ENCODE results near the gene MAD1L1. TPM values are rescaled to one million over a fixed set of nuclear protein-coding genes. Genes with fewer than 3 reads are reported as not detected.
"Not testable (repeated sequence)": the region's sequence is repeated elsewhere in the genome, so short reads cannot be mapped to it uniquely, and the experiment has no call there.

Gene MAD1L1
- total RNA-seq, 1 donor from 2014 or later = 17.9 TPM

DNA sequence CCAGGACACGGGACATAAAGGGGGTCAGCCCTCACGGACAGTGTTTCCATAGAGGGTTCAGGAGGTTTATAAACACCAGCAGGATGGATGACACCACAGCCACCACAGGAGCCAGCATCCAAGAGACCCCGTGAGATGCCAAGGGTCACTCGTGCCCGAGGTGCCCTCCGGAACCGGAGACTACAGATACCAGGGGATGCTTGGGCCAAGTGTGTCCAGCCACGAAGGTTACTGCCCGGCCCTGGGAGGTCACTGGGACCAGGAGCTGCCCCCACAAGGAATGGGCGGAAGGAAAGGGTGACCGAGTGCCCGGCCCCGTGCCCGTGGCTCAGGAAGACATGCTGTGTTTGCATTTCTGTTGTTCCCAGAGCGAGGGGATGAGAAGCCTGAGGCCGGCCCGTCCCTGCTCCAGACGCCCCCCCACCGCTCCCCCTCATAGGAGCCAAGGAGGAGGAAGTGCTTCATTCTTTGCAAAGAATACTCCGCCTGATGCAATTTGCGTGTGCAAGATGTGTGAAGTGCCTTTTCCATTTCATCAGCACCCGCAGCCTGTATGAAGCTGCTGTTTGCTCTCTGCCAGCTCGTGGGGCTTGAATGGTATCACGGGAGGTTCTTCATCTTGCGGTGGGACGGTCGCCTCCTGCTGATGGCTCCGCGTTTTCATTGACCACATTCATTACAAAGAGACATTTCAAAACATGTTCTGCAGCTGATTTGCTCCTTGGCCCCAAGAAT, 386.2 kb downstream of the MAD1L1 start:
- intact Hi-C loops (cut with DNase I) = no loop called here
- DNase-seq = peak; percentile 29
- no peak for ATAC-seq (ENCODE audit: poor library complexity)

DNA sequence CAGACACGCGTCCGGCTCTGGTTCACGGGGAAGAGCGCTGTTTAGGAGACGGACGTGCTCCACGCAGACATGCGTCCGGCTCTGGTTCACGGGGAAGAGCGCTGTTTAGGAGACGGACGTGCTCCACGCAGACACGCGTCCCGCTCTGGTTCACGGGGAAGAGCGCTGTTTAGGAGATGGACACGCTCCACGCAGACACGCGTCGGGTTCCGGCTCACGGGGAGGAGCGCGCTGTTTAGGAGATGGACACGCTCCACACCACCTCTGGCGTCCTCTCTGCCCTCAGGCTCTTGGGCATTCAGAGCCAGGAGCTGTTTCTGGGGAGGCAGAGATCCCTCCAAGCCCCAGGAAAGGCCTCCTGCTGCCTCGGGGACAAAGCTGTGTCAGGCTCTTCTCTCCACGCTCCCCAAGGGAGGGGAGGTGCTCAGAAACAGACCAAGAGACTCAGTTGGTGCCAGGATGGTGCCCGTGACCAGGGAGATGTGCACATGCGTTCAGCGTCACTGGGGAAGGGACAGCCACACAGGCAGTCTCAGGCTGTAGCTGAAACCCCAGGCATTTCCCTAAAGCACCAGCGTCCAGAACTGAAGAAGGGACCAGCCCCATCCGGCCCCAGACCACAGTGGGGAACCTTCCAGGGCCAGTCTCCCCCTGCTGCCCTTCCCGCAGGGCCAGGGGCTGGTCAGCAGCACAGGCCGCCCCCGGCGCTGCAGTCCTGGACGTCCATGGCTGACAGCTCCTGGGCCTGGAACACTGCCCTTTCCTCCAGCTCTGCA, 387.0 kb downstream of the MAD1L1 start:
- peak; percentile 18 for DNase-seq
- no peak for ATAC-seq (ENCODE audit: poor library complexity)
- intact Hi-C loops (cut with DNase I) = no loop called here

DNA sequence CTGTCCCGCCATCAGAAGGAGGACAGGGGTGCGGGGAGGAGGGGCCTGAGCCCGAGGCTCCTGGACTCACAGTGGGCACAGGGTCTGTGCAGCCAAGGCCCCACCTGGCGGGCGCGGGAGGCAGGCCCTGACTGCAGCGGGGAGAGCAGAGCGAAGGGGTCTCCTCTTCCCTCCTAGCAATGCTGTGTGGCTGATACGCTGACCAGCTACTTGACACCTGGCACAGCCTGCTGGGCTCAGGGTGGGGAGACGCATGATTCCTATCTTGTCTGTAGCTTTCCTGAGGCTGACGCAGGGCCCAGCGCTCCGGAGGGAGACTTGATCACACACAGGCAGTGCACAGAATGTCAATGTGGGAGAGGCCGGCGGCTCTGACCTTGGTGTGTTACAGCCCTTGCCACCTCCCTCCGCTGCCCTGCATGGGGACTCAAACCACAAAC, 387.8 kb downstream of the MAD1L1 start:
- DNase-seq = peak; percentile 32
- intact Hi-C loops (cut with DNase I) = no loop called here
- no peak for ATAC-seq (ENCODE audit: poor library complexity)

DNA sequence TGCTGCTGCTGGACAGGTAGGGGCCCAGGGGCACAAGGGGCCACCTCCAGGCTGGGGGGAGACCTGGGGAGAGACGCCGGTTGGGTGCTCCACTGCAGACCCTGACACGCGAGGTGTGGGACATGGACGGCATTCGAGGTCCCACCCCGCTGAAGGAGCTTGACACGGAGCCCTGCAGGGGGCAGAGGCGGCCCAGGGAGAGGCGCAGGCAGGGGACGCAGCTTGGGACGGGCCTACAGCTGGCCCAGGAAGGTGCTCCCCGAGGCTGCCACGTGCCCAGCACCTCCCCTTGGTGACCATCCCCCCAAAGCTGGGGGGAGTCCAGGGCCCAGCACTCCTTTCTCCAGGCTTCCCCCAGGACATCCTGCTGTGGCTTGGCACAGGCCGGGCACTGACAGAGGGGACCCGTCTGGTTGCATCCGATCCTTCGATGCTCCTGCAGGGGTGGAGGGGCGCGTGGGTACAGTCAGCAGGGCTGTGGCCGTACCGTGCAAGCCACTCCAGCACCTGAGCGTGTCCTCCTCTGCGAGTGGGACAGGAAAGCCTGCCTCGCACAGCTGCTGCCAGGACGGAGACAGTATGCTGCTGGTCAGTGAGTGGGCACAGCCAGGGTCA, 388.3 kb downstream of the MAD1L1 start:
- intact Hi-C loops (cut with DNase I) = no loop called here
- peak; percentile 37 for DNase-seq
- no peak for ATAC-seq (ENCODE audit: poor library complexity)

DNA sequence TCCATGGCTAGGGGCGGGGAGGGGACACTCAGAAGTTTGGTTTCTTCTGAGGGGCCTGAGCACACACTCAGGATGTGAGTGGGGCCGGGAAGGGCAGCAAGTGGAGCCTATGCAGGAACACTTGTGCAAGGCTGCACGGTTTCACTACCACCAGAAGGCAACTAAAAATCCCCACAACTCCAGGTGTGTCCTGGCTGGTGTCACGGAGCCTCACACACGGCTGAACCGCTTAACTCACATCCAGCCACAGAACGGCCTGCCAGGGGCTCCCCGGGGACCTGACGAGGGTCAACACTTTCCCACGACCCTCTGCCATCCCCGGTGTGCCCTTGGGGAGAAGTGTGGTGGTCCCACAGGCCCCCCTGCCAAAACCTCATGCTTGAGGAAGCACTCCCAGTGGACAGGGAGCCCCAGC, 388.8 kb downstream of the MAD1L1 start:
- DNase-seq = peak; percentile 31
- intact Hi-C loops (cut with DNase I) = no loop called here
- no peak for ATAC-seq (ENCODE audit: poor library complexity)

DNA sequence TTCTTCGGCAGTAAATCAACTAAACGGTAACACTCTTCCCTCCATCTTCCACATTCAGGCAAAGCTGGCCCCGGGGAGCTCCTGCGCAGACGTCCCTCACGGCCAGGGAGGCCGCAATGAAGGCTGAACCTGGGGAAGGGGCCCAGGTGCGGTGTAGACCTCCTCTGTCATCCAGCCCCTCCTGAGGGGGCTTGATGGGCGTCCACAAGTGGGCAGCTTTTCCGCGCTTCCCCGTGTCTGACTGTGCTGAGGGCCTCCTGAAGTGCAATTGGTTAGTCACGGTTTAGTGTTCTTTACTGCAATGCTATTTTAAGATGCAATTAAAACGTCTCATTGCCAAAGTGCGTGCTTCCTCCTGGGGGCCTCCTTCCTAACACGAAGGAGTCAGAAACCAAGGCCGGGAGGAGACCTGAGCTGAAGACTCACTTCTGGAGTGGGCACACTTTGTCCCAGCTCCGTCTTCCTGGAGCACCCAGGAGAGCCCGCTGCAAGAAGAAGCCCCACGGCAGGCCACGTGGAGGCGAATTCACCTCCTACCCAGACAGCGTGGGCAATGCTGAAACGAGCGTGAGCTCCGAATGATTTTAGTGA, 389.4 kb downstream of the MAD1L1 start:
- ATAC-seq (ENCODE audit: poor library complexity) (peak; percentile 14), DNase-seq (no peak)
- intact Hi-C loops (cut with DNase I) = no loop called here

DNA sequence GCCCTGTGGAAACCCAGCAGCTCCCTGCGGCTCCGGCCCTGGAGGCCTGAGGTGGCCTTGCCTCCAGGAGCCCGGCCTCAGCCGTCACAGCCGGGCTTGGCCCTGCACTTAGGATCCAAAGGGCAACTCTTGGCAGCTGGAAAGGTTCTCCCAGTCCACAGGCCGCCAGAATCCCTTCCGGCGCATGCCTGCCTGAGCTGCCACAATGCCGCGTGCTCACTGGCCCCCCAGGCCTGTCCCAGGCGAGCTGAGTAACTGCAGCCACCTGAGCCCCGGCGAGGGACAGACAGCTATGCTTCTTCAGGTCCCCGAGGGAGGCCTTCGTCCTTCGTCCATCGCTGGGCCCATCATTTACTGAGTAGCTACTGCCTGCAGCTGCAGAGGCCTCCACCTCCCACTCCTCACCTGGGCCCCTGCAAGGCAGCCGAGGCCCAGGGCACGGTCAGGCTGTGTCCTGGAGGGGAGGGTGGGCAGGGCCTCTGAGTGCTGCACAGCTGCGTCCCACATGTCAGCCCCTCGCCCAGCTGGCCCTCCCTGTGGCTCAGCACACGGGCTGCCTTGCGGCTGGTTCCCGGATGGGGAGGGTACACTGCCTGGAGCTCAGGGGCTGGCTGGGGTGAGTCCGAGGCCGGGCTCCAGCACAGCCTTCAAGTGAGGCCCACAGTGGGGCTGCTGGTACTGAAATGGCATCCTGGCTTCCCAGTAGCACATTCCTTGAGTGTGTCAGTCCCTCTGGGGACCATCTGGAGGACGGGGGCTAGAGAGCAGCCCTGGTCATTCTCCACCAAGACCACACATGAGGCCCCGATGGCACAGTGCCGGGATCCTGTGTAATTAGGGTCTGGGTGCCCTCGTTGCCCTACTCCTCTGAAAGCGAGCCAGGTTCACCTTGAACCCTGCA, 390.2 kb downstream of the MAD1L1 start:
- ATAC-seq (ENCODE audit: poor library complexity) (peak; percentile 46), DNase-seq (peak; percentile 50)
- intact Hi-C loops (cut with DNase I) = no loop called here

DNA sequence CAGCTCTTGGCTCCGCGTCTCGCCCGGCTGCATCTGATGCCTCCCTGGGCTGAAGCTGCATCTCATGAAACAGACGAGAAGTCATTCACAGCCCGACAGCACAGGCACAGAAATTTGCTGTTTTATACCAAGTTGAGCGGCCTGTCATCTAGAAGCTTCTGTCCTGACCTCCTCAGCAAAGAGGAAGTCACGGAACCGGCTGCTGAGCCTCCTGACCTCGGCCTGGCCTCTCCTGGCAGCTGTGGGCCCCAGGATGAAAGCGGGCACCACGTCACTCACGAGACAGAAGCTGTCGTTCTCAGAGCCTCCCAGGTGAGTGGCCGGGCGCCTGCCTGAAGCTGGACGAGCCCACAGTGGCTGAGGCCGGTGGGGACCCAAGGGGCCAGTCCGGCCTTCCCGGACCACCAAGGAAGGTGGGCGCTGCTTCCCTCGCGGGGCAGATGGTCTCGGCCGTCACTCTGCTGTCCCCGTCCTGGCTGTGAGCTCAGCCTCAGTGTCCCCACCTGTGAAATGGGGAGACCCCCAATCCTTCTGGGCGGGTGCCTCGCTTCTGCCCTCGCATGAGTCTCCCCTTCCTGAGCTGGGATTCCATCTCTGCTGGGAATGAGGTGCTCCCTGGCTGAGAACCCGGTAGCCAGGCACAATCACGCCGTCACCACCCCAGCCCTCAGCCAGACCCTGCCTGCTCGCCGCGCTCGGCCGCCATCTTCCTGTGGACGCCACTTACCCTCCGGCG, 391.3 kb downstream of the MAD1L1 start:
- DNase-seq; intact Hi-C loops (cut with DNase I); ATAC-seq (ENCODE audit: poor library complexity): not testable (repeated sequence)

DNA sequence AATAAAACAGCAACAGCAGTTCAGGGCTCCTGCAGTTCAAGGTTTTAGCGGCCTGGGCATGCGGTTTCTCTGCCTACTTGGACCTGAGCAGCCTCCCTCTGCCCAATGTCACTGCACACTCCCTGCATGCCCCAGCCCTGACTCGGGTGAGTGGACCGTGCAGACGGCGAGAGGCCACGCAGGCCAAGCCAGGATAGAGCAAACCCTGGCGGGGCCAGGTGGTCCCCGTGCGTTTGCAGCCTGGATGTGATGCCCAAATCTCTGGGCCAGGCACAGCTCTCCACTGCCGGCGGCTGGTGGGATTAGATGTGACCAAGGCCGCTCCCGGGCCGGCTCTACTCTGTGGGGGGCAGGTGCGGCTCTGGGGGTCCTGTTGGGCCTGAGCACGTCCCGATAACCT, 392.0 kb downstream of the MAD1L1 start:
- ATAC-seq (ENCODE audit: poor library complexity); DNase-seq; intact Hi-C loops (cut with DNase I): not testable (repeated sequence)

DNA sequence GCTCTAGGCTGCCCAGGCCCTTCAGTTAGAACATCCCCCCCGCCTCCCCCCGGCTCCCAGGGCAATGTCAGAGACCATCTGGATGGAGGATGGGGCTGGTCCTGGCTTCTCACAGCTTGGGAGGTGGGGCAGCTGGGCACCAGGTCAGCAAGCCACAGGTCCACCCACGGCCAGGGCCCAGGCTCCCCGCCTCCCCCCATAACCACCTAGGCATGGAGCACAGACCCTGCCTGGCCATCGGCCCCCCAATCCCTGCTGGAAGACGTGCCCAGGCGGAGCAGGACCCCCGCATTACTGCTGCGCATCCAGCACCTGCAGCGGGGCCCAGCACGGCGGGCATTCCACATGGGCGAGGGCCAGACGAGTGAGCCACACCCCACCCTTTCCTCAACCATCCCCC, 393.0 kb downstream of the MAD1L1 start:
- intact Hi-C loops (cut with DNase I) = no loop called here
- ATAC-seq (ENCODE audit: poor library complexity) (no peak), DNase-seq (peak; percentile 38)

DNA sequence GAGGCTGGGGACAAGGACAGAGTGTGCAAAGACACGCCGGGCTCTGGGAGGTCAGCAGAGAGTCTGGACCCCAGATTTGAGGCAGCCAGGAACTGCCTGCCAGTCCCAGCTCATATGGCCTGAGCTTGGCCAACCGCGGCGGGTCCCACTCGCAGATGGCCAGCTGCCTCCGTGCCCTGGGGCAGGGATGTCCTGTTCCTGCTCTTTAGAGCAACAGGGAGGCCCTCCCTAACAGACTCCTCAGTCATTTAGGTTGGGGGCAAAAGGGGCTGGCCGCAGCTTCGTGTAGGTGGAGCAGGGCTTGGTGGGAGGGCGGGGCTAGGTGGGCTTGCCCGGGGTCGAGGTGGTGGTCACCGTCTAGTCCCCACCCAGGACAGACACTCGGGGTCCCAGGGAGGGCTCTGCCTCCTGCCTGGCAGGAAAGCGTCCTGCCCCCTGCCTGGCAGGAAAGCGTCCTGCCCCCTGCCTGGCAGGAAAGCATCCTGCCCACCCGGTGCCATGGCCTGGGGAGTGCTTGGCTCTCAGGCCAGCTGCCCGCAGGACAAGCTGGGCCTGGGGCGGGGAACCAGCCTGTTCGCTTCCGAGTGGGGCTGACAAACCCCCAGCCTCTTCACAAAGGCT, 393.7 kb downstream of the MAD1L1 start:
- intact Hi-C loops (cut with DNase I); ATAC-seq (ENCODE audit: poor library complexity): not testable (repeated sequence)
- peak; percentile 33 for DNase-seq

DNA sequence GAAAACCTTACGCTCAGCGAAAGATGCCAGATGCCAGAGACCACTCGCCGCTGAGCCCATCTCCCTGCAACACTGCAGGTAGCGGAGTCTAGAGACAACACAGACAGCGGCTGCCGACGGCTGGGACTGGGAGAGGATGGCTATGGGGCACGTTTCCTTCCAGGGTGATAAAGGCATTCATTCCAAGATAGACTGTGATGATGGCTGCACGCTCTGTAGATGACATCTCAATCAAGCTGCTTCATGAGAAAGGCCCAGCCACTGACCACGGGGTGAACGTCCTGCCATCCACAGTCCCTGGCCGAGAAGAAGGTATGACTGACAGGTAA, 394.2 kb downstream of the MAD1L1 start:
- ATAC-seq (ENCODE audit: poor library complexity); DNase-seq; intact Hi-C loops (cut with DNase I): not testable (repeated sequence)

DNA sequence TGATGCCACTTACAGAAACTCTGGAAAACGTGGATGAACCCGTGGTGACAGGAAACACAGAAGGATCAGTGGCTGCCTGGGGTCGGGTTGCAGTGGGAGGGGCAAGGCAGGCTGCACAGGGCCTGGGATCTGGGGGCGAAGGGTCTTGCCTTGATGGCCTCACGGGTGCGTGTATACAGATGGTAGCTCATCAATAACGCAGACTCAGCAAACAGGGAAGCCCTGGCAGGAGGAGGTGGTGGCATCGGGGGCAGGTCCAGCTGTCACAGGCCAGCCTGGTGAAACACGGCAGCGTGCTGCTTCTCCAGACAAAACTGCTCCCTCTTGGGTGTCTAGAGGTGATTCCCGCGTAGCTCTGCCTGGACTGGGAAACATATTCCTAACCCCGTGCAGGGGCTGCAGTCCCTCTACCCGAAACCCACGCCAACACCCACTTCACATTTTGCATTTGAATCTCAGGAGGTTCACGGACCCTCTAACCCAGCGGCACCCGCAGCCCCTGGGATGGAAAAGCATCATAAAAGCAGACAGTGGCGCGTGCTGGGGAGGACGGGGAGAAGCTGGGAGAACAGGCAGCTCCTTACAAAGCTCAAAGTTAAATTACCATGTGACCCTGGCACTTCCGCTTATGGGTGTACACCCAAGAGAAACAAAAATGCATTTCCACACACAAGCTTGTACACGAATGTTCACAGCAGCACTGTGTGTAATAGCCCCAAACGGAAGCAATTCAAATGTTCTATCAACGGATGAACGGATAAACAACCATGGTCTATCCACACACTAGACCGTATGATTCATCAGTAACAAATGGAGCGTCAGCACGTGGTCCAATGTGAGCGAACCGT, 394.8 kb downstream of the MAD1L1 start:
- ATAC-seq (ENCODE audit: poor library complexity); DNase-seq; intact Hi-C loops (cut with DNase I): not testable (repeated sequence)

DNA sequence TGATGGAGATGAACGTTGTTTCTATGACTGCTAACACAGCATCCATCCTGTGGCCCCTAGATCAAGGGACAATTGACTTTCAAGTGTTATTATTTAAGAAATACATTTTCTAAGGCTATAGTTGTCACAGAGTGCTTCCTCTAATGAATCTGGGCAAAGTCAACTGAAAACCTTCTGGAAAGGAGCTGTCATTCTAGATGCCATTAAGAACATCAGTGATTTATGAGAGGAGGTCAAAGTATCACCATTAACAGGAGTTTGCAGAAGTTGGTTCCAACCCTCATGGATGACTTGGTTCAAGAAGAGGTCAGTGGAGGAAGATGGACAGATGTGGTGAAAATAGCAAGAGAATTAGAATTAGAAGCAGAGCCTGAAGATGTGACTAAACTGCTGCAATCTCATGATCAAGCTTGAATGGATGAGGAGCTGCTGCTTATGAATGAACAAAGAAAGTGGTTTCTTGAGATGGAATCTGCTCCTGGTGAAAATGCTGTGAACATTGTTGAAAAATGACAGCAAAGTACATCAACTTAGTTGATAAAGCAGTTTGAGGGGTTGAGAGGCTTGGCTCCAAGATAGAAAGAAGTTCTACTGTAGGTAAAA, 400.7 kb downstream of the MAD1L1 start:
- DNase-seq; ATAC-seq (ENCODE audit: poor library complexity); intact Hi-C loops (cut with DNase I): not testable (repeated sequence)

DNA sequence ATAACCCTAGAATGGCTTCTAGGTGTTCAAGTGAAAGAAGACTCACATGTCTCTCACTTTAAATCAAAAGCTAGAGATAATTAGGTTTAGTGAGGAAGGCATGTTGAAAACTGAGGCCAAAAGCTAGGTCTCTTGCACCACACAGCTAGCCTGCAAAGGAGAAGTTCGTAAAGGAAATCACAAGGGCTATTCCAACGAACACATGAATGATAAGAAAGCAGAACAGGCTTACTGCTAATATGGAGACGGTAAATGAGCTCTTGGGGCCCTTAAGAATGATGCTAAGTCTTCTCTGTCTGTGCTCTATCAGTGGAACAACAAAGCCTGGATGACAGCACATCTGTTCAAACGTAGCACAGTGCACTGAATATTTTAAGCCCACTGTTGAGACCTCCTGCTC, 401.3 kb downstream of the MAD1L1 start:
- ATAC-seq (ENCODE audit: poor library complexity); intact Hi-C loops (cut with DNase I); DNase-seq: not testable (repeated sequence)

DNA sequence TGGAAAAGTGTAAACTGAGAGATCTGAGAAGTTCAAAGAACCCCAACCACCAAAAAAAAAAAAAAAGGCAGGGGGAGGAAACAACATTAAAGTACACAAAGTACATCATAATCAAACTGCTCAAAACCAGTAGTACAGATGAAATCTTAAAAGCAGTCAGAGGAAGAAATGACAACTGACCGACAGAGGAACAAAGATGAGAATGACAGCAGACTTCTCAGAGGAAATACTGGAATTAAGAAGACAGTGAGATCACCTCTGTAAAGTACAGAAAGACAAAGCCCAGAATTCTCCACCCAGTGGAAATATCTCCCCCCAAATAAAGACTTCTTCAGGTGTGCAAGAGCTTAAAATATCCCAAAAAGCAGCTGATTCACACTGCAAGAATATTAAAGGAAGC, 403.1 kb downstream of the MAD1L1 start:
- ATAC-seq (ENCODE audit: poor library complexity); intact Hi-C loops (cut with DNase I); DNase-seq: not testable (repeated sequence)
